Measurements from ENCODE around the gene PRPH2.

GRCh38 chr6:42769836-42770235 is 47.4 kb upstream of the PRPH2 start:
- TF ChIP-seq POLR2A (IDR thresholded peaks at IDR 0.05; ENCODE audit: low read depth, low read length) = no peak
- TF ChIP-seq SPI1 (IDR thresholded peaks at IDR 0.05; ENCODE audit: low read depth, low read length) = no peak
- TF ChIP-seq POLR2AphosphoS5 (IDR thresholded peaks at IDR 0.05; ENCODE audit: low read depth, low read length) = no peak
- TF ChIP-seq TAF1 (IDR thresholded peaks at IDR 0.05; ENCODE audit: low read depth, low read length) = no peak
- TF ChIP-seq PAX5 (IDR thresholded peaks at IDR 0.05; ENCODE audit: insufficient read depth, low read length, severe bottlenecking) = no peak
